OCI-LY1 (cell line): ENCODE results near the gene PPP4R3A.
"Not testable (repeated sequence)": the region's sequence is repeated elsewhere in the genome, so short reads cannot be mapped to it uniquely, and the experiment has no call there.

Source experiments
- H2AFZ ChIP-seq: fragments of 200-600 bp; sonication (generic), shearing (Covaris generic); 2 replicates; pipeline ENCODE4 v1.6.0; 2014; ENCODE audit warnings: antibody characterized with exemption, mild to moderate bottlenecking, low read length
- H3F3A ChIP-seq: fragments of 200-600 bp; sonication (generic), shearing (Covaris generic); 2 replicates; pipeline ENCODE4 v1.6.0; 2014; ENCODE audit warnings: mild to moderate bottlenecking, antibody characterized with exemption, low read length, moderate library complexity; ENCODE audit not compliant: insufficient read depth
- H3K27ac ChIP-seq: fragments of 200-600 bp; sonication (generic); 2 replicates; pipeline ENCODE4 v1.5.1; 2014; ENCODE audit warnings: low read length, mixed run types, mild to moderate bottlenecking, low read depth; ENCODE audit not compliant: poor library complexity, severe bottlenecking
- H3K27me3 ChIP-seq: fragments of 200-600 bp; sonication (generic); 2 replicates; pipeline ENCODE4 v1.6.0; 2014; ENCODE audit warnings: antibody characterized with exemption, mild to moderate bottlenecking, low read length, moderate library complexity; ENCODE audit not compliant: insufficient read depth
- H3K36me3 ChIP-seq: fragments of 200-600 bp; sonication (generic); 2 replicates; pipeline ENCODE4 v1.6.1; 2014; ENCODE audit warnings: mild to moderate bottlenecking, antibody characterized with exemption, low read length, moderate library complexity, mixed read lengths; ENCODE audit not compliant: insufficient read depth
- H3K4me1 ChIP-seq: fragments of 200-600 bp; sonication (generic); 2 replicates; pipeline ENCODE4 v1.5.1; 2014; ENCODE audit warnings: mild to moderate bottlenecking, low read length, moderate library complexity; ENCODE audit not compliant: insufficient read depth, severe bottlenecking
- H3K4me2 ChIP-seq: fragments of 200-600 bp; sonication (generic), shearing (Covaris generic); 2 replicates; pipeline ENCODE4 v1.6.1; 2014; ENCODE audit warnings: low read length
- H3K4me3 ChIP-seq: fragments of 200-600 bp; sonication (generic); 2 replicates; pipeline ENCODE4 v1.5.1; 2014; ENCODE audit warnings: low read length, low read depth, mild to moderate bottlenecking, mixed read lengths; ENCODE audit not compliant: poor library complexity, severe bottlenecking
- H3K79me2 ChIP-seq: fragments of 200-600 bp; shearing (Covaris generic); 2 replicates; pipeline ENCODE4 v1.6.1; 2016; ENCODE audit warnings: mixed run types, low read length, mixed read lengths; ENCODE audit not compliant: insufficient read depth
- H3K9ac ChIP-seq: fragments of 200-600 bp; sonication (generic), shearing (Covaris generic); 2 replicates; pipeline ENCODE4 v1.6.1; 2014; ENCODE audit warnings: mild to moderate bottlenecking, low read length, mixed read lengths
- H3K9me2 ChIP-seq: fragments of 200-600 bp; sonication (generic), shearing (Covaris generic); 2 replicates; pipeline ENCODE4 v1.6.1; 2014; ENCODE audit warnings: low read depth, mild to moderate bottlenecking, low read length, mixed read lengths
- H3K9me3 ChIP-seq: fragments of 200-600 bp; shearing (Covaris generic); 2 replicates; pipeline ENCODE4 v1.6.1; 2014; ENCODE audit warnings: low read length, mixed read lengths
- H4K20me1 ChIP-seq: fragments of 200-600 bp; sonication (generic), shearing (Covaris generic); 2 replicates; pipeline ENCODE4 v1.6.0; 2016; ENCODE audit warnings: mild to moderate bottlenecking, low read length; ENCODE audit not compliant: insufficient read depth
- EZH2 ChIP-seq: fragments of 200-600 bp; sonication (generic), shearing (Covaris generic); IDR thresholded peaks from 2 replicates; pipeline ENCODE4 v1.8.0; 2017; ENCODE audit warnings: borderline replicate concordance, mixed run types, mild to moderate bottlenecking, antibody characterized with exemption, low read length, moderate library complexity, mixed read lengths
- TF ChIP-seq, protein P1 (sequence below): fragments of 200-600 bp; sonication (generic), shearing (Covaris generic); IDR thresholded peaks from 2 replicates; pipeline ENCODE4 v1.5.1; 2017; ENCODE audit warnings: mild to moderate bottlenecking, antibody characterized with exemption, low read length, moderate library complexity, mixed read lengths

Gene PPP4R3A

DNA sequence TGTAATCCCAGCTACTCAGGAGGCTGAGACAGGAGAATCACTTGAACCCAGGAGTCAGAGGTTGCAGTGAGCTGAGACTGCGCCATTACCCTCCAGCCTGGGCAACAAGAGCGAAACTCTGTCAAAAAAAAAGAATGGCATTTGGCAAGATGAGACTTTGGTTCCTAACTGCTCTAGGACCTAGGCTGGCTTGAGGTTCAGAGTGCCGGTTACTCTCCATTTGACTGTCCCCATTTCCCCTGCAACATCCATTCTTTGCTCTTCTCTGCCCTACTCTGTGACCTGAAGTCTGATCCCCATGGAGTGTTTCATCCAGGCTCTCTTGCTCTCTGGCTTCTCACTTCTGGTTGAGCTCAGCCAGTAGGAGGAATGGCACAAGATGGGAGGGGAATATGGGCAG is 26.2 kb upstream of the PPP4R3A start:
- no peak for TF ChIP-seq EZH2
- TF ChIP-seq, protein P1, sequence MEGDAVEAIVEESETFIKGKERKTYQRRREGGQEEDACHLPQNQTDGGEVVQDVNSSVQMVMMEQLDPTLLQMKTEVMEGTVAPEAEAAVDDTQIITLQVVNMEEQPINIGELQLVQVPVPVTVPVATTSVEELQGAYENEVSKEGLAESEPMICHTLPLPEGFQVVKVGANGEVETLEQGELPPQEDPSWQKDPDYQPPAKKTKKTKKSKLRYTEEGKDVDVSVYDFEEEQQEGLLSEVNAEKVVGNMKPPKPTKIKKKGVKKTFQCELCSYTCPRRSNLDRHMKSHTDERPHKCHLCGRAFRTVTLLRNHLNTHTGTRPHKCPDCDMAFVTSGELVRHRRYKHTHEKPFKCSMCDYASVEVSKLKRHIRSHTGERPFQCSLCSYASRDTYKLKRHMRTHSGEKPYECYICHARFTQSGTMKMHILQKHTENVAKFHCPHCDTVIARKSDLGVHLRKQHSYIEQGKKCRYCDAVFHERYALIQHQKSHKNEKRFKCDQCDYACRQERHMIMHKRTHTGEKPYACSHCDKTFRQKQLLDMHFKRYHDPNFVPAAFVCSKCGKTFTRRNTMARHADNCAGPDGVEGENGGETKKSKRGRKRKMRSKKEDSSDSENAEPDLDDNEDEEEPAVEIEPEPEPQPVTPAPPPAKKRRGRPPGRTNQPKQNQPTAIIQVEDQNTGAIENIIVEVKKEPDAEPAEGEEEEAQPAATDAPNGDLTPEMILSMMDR, result no peak
- no peak overlapping the region for H3K4me3 ChIP-seq
- no peaks in the 10 kb centered on the region for H4K20me1 ChIP-seq
- no peaks in the 10 kb centered on the region for H3K9me3 ChIP-seq
- no peaks in the 10 kb centered on the region for H3K79me2 ChIP-seq
- no peaks in the 10 kb centered on the region; the same call in 1 of the 2 replicates for H3K36me3 ChIP-seq
- no peaks in the 10 kb centered on the region for H3K4me1 ChIP-seq
- H3K9me2 ChIP-seq, result no peaks in the 10 kb centered on the region
- no peak overlapping the region for H3K4me2 ChIP-seq
- no peaks in the 10 kb centered on the region for H3F3A ChIP-seq
- no peak overlapping the region for H3K9ac ChIP-seq
- peaks cover 6% of the 10 kb centered on the region; the same call in 1 of the 2 replicates for H3K27me3 ChIP-seq
- no peak overlapping the region for H3K27ac ChIP-seq
- no peak overlapping the region for H2AFZ ChIP-seq

DNA sequence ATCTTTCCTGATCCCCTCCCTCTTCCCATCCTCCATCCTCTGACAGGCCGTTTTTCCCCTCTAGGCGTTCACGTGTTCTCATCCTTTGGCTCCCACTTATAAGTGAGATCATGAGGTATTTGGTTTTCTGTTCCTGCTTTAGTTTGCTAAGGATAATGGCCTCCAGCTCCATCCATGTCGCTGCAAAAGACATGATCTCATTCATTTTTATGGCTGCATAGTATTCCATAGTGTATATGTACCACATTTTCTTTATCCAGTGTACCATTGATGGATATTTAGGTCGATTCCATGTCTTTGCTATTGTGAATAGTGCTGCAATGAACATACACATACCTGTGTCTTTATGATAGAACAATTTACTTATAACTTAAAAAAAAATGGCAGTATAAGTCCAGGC is 23.9 kb upstream of the PPP4R3A start:
- not testable (repeated sequence) for H3K79me2 ChIP-seq, H2AFZ ChIP-seq, H3K9me2 ChIP-seq, H3K9ac ChIP-seq, H3K9me3 ChIP-seq, H3K27ac ChIP-seq, H4K20me1 ChIP-seq, H3K4me2 ChIP-seq, H3K4me3 ChIP-seq, H3K36me3 ChIP-seq, H3K27me3 ChIP-seq, H3F3A ChIP-seq, H3K4me1 ChIP-seq

DNA sequence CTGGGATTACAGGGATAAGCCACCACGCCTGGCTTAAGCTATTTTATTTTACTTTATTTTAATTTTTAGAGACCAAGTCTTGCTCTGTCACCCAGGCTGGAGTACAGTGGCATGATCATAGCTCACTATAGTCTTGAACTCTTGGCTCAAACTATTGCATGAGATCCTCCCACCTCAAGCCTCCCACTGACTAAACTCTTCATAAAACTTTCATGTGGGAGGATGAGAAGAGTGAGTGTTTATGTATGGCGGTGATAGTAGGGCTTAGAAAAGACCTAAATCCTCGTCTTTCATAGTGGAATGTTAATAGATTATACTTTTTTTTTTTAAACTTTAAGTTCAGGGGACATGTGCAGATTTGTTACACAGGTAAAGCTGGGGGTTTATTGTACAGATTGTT is 23.5 kb upstream of the PPP4R3A start:
- no peak overlapping the region for H2AFZ ChIP-seq
- no peaks in the 10 kb centered on the region for H3K9me2 ChIP-seq
- no peaks in the 10 kb centered on the region for H3K9me3 ChIP-seq
- no peaks in the 10 kb centered on the region for H3K4me1 ChIP-seq
- no peak overlapping the region for H3K4me2 ChIP-seq
- no peaks in the 10 kb centered on the region for H3F3A ChIP-seq
- no peak overlapping the region for H3K27ac ChIP-seq
- no peaks in the 10 kb centered on the region for H4K20me1 ChIP-seq
- H3K79me2 ChIP-seq, result no peaks in the 10 kb centered on the region
- H3K9ac ChIP-seq, result no peak overlapping the region
- H3K36me3 ChIP-seq, result no peaks in the 10 kb centered on the region
- peaks cover 6% of the 10 kb centered on the region; the same call in 1 of the 2 replicates for H3K27me3 ChIP-seq
- TF ChIP-seq EZH2, result no peak
- TF ChIP-seq, protein P1, result no peak
- no peak overlapping the region for H3K4me3 ChIP-seq

DNA sequence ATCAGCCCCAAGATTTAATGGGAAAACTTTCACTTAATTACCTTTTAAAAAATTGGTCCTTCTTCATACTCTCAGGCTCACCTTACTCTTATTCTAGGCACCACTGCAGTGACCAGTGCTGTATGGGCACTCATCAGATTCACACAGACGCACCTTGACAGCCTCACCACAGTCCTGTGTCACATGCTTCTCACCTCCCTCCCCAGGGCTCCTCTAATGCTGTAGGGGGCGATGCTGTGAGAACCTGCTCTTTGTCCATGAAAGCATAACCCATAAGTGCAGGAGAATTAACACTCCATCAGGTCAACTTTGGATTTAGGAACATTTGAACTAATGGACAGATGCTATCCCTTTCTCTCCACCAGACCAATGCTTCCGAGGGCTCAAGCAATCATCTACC is 13.9 kb upstream of the PPP4R3A start:
- Histone ChIP-seq H3K4me3 (no peak overlapping the region), H3K36me3 (no peaks in the 10 kb centered on the region), H3K9me3 (no peaks in the 10 kb centered on the region), H3F3A (no peaks in the 10 kb centered on the region), H3K9me2 (no peaks in the 10 kb centered on the region), H3K4me2 (no peak overlapping the region), H3K9ac (no peak overlapping the region), H3K27ac (no peak overlapping the region), H4K20me1 (no peaks in the 10 kb centered on the region), H2AFZ (no peak overlapping the region), H3K79me2 (no peaks in the 10 kb centered on the region), H3K27me3 (no peaks in the 10 kb centered on the region), H3K4me1 (no peaks in the 10 kb centered on the region)
- TF ChIP-seq, protein P1, result peak; percentile 13; the same call in 1 of the 2 replicates
- TF ChIP-seq EZH2, result no peak
